WERI-Rb-1 (cell line): ENCODE data around the gene CREM.
"Not testable (repeated sequence)": the region's sequence is repeated elsewhere in the genome, so short reads cannot be mapped to it uniquely, and the experiment has no call there.

ENCODE experiments used
- DNase-seq: peaks from one replicate; pipeline ENCODE4 v3.0.0-alpha.2; 2020
- H3K27ac ChIP-seq: fragments of 250-450 bp; sonication (Bioruptor Pico); 2 replicates; pipeline ENCODE4 v1.5.1; 2020; ENCODE audit warnings: mild to moderate bottlenecking, moderate library complexity
- H3K27me3 ChIP-seq: fragments of 250-450 bp; sonication (Bioruptor Pico); 2 replicates; pipeline ENCODE4 v1.5.1; 2021; ENCODE audit warnings: mild to moderate bottlenecking, low read depth, moderate library complexity; ENCODE audit not compliant: insufficient read depth, severe bottlenecking
- H3K36me3 ChIP-seq: fragments of 250-450 bp; sonication (Bioruptor Pico); 2 replicates; pipeline ENCODE4 v1.5.1; 2020; ENCODE audit warnings: mild to moderate bottlenecking, moderate library complexity
- H3K4me3 ChIP-seq: 2 replicates; pipeline ENCODE4 v1.5.1; 2011; ENCODE audit warnings: low read depth, mild to moderate bottlenecking, control low read depth, low read length
- H3K9me3 ChIP-seq: fragments of 250-450 bp; sonication (Bioruptor Pico); 2 replicates; pipeline ENCODE4 v1.5.1; 2021; ENCODE audit warnings: mild to moderate bottlenecking, moderate library complexity; ENCODE audit not compliant: severe bottlenecking
- CTCF ChIP-seq: IDR thresholded peaks from 2 replicates; pipeline ENCODE4 v1.5.1; 2011; ENCODE audit warnings: low read depth, mild to moderate bottlenecking, control low read depth, inconsistent platforms, low read length

Gene CREM

GRCh38 chr10:35212856-35213255 lies 86.2 kb downstream of the CREM start:
- DNase-seq, result no peak
- Histone ChIP-seq H3K9me3 (no peaks in the 10 kb centered on the region), H3K27me3 (no peaks in the 10 kb centered on the region), H3K27ac (no peak overlapping the region), H3K36me3 (no peaks in the 10 kb centered on the region), H3K4me3 (no peak overlapping the region)
- no peak for TF ChIP-seq CTCF

DNA sequence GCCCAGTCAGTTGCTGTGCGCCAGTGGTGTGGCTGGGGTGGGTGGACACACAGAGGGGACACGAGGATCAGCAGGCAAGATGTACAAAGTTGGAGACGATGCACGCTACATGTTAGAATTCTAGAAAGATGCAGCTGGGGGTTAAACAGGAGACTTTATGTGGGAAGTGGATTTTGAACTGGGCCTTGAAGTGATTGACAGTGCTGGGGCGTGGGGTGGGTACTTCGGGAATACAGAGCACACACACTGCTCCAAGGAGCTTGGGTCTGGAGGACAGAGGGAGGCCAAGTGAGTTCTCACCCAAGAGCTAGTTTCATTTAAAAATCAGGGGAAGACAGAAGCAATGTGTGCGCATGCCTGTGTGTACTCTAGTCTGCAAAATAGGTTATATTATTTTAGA lies 87.1 kb downstream of the CREM start:
- Histone ChIP-seq H3K9me3 (no peaks in the 10 kb centered on the region), H3K4me3 (no peak overlapping the region), H3K27me3 (no peaks in the 10 kb centered on the region), H3K36me3 (no peaks in the 10 kb centered on the region), H3K27ac (no peak overlapping the region)
- no peak for DNase-seq
- no peak for TF ChIP-seq CTCF

DNA sequence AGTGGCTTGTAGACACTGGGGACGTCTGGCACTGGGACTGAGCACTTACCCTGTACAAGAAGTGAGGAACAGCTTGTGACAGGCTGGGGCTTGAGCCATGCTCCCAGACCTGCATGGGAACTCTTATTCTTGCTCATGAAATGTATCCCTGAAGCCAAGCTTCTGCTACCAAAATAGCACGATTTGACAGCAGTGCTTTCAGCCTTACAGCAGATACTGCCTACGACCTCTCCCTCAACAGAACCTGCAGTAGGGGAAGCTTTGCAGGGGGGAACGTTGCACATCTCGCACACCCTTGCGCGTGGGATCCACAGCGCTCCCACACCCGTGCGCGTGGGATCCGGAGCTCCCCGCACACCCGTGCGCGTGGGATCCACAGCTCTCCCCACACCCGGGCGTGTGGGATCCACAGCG lies 88.0 kb downstream of the CREM start:
- H3K4me3 ChIP-seq, result no peak overlapping the region
- H3K9me3 ChIP-seq, result no peaks in the 10 kb centered on the region
- H3K27me3 ChIP-seq, result no peaks in the 10 kb centered on the region
- no peak for TF ChIP-seq CTCF
- H3K27ac ChIP-seq, result no peak overlapping the region
- no peaks in the 10 kb centered on the region for H3K36me3 ChIP-seq
- no peak for DNase-seq

DNA sequence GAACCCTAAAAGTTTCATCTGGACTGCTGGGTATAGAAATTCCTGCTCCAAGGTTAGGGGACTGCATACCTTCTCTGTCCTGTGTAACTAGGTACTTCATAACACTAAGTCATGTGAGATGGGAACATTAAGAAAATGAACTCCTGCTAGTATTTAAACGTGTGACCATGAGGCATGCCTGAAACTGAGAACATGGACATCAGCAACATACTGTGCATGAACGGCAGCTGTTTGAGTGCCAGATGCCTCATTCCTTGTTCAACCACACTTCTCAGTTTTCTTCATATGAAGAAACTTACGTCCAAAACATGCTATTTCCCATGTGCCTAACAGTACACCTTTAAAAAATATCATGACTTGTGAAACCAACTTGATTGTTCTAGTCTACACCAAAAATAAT lies 88.5 kb downstream of the CREM start:
- H3K36me3 ChIP-seq, result no peaks in the 10 kb centered on the region
- DNase-seq, result no peak
- H3K9me3 ChIP-seq, result no peaks in the 10 kb centered on the region
- no peak overlapping the region for H3K27ac ChIP-seq
- no peak for TF ChIP-seq CTCF
- H3K4me3 ChIP-seq, result no peak overlapping the region
- H3K27me3 ChIP-seq, result no peaks in the 10 kb centered on the region

GRCh38 chr10:35216303-35216905 lies 89.8 kb downstream of the CREM start:
- no peak overlapping the region for H3K27ac ChIP-seq
- no peaks in the 10 kb centered on the region for H3K9me3 ChIP-seq
- no peak for DNase-seq
- TF ChIP-seq CTCF, result no peak
- H3K4me3 ChIP-seq, result no peak overlapping the region
- H3K27me3 ChIP-seq, result no peaks in the 10 kb centered on the region
- no peaks in the 10 kb centered on the region for H3K36me3 ChIP-seq

GRCh38 chr10:35216956-35217355 lies 90.3 kb downstream of the CREM start:
- not testable (repeated sequence) for H3K27me3 ChIP-seq, H3K36me3 ChIP-seq, H3K4me3 ChIP-seq, H3K27ac ChIP-seq, DNase-seq, H3K9me3 ChIP-seq
